NCI-H1436 treated with DMSO at 0.1 percent for 48 hours (cell line): Measurements from ENCODE around the gene AVPI1.
"Not testable (repeated sequence)": the region's sequence is repeated elsewhere in the genome, so short reads cannot be mapped to it uniquely, and the experiment has no call there.

Experiments used
- DNase-seq: peaks from one replicate; lab custom pipeline; 2025; lab: John Stamatoyannopoulos, UW

AVPI1 gene

DNA sequence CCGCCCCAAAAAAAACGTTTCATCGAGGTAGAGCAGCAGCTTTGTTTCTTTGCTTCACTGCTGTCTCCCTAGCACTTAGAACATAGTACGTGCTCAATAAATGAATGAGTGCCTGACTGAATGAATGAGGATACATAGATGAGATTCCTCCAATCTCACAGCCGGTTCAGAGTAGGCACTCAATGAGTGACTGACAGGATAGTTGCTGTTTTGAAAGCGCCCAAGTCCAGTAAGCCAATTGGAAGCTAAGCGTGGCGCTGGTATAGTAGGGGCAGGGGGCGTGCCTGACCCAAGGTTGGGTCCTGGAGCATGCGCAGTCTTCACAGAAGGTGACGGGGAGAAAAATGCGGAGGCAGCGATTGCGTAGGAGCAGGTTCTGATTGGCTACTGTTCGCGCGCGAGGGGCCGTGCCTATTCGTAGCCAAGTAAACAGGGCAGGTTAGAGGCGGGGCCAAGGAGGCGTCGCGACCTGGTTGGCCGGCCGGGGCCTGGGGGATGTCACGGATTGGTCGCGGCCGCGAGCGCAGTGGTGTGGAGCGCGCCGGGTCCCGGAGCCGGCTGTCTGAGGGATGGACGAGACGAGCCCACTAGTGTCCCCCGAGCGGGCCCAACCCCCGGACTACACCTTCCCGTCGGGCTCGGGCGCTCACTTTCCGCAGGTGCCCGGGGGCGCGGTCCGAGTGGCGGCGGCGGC, 46.7 kb downstream of the AVPI1 start, which contains the start of gene PI4K2A:
TSS of gene PI4K2A (plus strand) at position 498 of the 694 bp plus-strand sequence. CDS start at position 570, 72 bp downstream.
- DNase-seq = peak; percentile 93

DNA sequence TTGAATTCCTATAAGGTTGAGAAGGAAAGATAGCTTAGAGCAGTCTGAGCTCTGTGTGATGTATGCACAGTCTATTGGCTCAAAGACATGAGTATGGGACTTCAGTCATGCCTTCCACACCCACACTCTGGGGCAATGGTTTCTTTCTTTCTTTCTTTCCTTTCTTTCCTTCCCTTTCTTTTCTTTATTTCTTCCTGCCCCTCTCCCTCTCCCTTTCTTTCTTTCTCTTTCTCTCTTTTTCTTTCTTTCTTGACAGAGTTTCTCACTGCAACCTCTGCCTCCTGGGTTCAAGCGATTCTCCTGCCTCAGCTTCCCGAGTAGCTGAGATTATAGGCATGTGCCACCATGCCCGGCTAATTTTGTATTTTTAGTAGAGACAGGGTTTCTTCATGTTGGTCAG, 48.0 kb downstream of the AVPI1 start:
- not testable (repeated sequence) for DNase-seq

DNA sequence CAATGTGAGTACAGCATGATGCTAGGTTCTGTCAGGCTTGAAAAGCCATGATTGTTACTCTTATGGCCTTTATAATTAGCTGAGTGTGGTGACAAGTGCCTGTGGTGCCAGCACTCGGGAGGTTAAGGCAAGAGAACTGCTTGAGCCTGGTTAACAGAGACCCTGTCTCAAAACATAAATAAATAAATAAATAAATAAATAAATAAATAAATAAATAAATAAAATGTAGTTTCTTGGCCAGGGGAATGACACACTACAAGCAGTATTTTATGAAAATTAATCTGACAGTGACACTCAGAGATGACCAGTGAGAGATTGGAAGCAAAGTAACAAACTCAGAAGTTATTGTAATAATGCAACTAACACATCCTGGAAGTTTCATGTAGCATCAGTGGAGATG, 51.5 kb downstream of the AVPI1 start:
- DNase-seq = no peak

DNA sequence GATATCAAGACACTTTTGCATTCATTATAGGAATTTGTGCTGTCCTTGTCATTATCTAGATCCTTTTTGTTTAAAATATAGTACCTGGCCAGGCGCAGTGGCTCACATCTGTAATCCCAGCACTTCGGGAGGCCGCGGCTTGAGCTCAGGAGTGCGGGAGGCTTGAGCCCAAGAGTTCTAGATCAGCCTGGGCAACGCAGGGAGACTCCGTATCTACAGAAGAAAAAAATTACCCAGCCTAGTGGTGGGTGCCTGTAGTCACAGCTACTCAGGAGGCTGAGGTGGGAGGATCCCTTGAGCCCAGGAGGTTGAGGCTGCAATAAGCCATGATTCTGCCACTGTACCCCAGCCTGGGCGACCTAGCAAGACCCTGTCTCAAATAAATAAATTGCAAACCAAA, 53.1 kb downstream of the AVPI1 start:
- no peak for DNase-seq

DNA sequence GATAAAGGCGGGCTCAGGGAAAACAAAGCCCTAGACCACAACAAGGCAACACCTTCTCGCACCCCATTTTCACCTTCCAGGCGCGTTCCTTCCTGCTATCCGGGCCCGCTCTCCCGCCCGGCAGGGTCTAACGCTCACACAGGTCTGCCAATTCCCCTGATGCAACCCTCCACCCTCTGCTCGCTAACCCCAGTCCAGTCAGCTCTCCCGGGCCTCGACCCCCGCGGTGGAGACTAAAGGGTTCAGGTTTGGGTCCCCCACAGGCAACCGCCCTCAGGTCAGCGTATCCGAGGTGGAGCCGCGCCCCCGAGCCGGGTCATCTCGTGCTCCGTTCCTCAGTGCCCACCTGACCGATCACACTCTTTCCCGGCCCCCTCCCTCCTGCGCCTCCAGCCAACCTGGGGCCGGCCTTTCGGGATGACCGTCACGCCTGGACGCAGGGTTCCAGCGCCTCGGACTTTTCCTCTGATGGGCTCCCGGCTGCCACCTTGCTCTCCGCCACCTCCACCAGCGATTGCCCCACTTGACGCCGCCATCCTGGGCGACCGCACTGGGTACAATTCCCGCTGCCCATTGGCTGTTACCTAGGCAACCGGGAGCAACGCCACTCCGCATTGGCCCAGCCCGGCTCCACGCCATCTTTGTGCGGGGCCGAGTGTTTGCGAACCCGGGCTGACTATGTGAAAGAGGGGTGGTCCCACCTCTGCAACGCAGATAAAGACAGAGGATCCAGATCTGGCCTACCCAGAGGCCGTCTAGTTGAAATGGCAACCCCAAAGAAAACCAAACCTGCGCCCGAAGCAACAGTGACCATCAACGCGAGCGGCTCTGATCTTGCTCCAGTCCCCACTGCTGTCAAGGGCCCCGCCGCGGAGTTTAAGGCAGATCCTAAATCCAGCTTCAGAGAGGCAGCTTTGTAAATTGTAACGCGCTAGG, 53.8 kb downstream of the AVPI1 start, which contains the start of gene MORN4:
TSS of gene MORN4 (minus strand) at position 552 of the 936 bp plus-strand sequence. CDS start 13,847 bp downstream, outside the sequence.
- peak; percentile 65 for DNase-seq

DNA sequence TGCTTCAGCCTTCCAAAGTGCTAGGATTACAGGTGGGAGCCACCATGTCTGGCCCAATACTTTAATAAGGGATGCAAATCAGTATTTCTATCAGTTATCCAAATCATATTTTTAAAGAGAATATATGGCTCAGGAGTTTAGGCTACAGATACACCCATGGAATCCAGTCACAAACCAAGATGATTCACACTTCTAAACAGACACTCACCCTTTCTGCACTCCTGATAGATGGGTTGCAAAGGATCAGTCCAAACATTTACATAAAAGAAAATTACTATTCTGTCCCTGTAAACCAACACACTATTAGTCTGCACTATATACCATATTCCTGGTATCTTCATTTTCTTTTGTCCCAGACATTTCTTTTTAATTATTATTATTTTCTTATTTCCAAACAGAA, 55.9 kb downstream of the AVPI1 start:
- DNase-seq = no peak

DNA sequence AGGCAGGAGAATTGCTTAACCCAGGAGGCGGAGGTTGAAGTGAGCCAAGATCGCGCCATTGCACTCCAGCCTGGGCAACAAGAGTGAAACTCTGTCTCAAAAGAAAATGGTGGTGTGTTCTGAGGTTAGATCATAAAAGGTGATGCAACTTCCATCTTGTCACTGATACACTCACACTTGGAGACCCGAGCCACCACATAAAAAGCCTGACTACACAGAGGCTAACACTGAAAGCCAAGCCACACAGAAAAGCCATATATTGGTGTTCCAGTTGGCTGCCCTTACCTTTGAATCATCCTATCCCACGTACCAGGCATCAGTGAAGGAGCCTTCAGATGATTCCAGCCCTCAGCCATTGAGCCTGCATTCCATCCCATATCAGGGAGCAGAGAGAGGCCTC, 57.8 kb downstream of the AVPI1 start:
- DNase-seq = no peak

DNA sequence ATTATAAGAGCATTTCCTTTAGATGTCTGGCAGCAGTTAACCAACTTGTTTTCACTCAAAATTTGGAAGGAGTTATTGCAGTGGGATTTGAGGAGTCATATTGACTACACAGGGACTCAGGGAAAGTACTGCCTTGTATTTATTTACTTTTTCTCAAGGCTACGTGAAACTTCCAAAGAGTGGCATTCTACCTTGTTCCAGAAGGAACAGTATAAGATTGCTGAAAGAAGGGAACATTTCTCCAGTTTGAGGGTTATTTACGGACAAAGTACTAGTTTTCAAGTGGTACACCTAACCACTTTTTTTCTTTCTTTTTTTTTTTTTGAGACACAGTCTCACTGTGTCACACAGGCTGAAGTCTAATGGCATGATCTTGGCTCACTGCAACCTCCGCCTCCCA, 58.8 kb downstream of the AVPI1 start:
- DNase-seq = no peak

DNA sequence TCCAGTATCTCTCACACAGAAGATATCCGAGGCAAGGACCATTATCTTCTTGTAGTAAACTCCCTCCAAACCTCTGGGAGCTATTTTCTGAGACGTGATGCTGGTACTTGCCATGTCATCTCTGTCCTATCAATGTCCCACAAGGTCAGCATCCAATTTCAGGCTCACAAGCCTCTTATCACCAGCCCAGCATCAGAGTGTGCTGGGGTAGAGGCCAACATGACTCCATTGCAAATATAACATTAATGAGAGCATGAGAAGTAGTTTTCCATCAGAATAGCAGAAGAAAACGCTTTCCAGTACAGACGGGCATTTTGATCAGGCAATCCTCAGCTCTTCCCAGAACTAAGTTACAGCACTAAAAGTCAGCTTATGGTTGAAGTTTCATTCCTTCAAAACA, 59.3 kb downstream of the AVPI1 start:
- no peak for DNase-seq
